ENCODE measurements around the gene GJB5. TPM values are rescaled to one million over a fixed set of nuclear protein-coding genes. Genes with fewer than 3 reads are reported as not detected.

The GJB5 gene
- total and polyA plus RNA-seq, 9 of the 15 experiments (the other 6 are each of a cell fraction or from before 2014, with no cell fraction given): 0.04 TPM; not detected in 8

DNA sequence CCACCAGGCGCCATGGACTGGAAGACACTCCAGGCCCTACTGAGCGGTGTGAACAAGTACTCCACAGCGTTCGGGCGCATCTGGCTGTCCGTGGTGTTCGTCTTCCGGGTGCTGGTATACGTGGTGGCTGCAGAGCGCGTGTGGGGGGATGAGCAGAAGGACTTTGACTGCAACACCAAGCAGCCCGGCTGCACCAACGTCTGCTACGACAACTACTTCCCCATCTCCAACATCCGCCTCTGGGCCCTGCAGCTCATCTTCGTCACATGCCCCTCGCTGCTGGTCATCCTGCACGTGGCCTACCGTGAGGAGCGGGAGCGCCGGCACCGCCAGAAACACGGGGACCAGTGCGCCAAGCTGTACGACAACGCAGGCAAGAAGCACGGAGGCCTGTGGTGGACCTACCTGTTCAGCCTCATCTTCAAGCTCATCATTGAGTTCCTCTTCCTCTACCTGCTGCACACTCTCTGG, 29.9 kb downstream of the GJB5 start (continued):
- 0 out of 2 replicates have a peak, but pooled peaks have one; percentile 33 for TF ChIP-seq BHLHE40 (IDR thresholded peaks at IDR 0.05; ENCODE audit: low read length)
- TF ChIP-seq BRF1 (IDR thresholded peaks at IDR 0.05; ENCODE audit: borderline replicate concordance, extremely low read depth, insufficient read length): no peak

DNA sequence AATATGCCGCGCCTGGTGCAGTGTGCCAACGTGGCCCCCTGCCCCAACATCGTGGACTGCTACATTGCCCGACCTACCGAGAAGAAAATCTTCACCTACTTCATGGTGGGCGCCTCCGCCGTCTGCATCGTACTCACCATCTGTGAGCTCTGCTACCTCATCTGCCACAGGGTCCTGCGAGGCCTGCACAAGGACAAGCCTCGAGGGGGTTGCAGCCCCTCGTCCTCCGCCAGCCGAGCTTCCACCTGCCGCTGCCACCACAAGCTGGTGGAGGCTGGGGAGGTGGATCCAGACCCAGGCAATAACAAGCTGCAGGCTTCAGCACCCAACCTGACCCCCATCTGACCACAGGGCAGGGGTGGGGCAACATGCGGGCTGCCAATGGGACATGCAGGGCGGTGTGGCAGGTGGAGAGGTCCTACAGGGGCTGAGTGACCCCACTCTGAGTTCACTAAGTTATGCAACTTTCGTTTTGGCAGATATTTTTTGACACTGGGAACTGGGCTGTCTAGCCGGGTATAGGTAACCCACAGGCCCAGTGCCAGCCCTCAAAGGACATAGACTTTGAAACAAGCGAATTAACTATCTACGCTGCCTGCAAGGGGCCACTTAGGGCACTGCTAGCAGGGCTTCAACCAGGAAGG, 30.5 kb downstream of the GJB5 start:
- FAIRE-seq (no peak), DNase-seq (ENCODE audit: extremely low read depth in 1 of 4, low spot score in 3 of 4) (no peak), ATAC-seq (no peak)
- ChIA-PET CTCF (ENCODE audit: low intra/inter-chr PET ratio) (interaction anchor here (1.0 to 3.9 kb wide), 4 partner anchors 67 to 941 kb away, joined by 3 to 45 read pairs (median 10); no protein-coding TSS in a partner anchor), POLR2A (interaction anchor here (0.6 to 1.1 kb wide), 4 partner anchors 11 to 275 kb away, joined by 3 read pairs; partner anchors contain the start of gene GJB5)
- no peaks in the 10 kb centered on the region for H3K9me3 ChIP-seq (replicated peaks; ENCODE audit: control insufficient read depth, insufficient read depth, low read depth, low read length)
- H3K27ac ChIP-seq (ENCODE audit: extremely low read depth, low read depth, low read length): no peak overlapping the region
- peaks cover 5% of the 10 kb centered on the region; the same call in 1 of the 2 replicates for H4K20me1 ChIP-seq (replicated peaks; ENCODE audit: control insufficient read depth, insufficient read depth, low read length)
- BruUV-seq (replicated peaks): no TSS peak
- WGBS (ENCODE audit: insufficient coverage, low coverage, missing lambda C conversion rate): 6% methylated on average over 22 of the region's 22 CpGs
- H3K36me3 ChIP-seq (ENCODE audit: control insufficient read depth, insufficient read depth, low read length): no peaks in the 10 kb centered on the region
- no peak overlapping the region for H2AFZ ChIP-seq (ENCODE audit: low read depth, low read length)
- peaks cover 4% of the 10 kb centered on the region for H3K9me1 ChIP-seq (ENCODE audit: control insufficient read depth, insufficient read depth, low read length)
- peaks cover 0 to 16% of the 10 kb centered on the region in 2 experiments; a peak in 1 of 5 replicates for H3K4me1 ChIP-seq (replicated peaks in 1 of 2; ENCODE audit: control insufficient read depth in 2 of 2, insufficient read depth in 2 of 2, low read length in 2 of 2)
- in situ Hi-C loops (cut with MboI) (loop anchor here (5.0 kb wide), 1 partner anchor 62 kb away; no protein-coding TSS in a partner anchor), intact Hi-C loops (cut with micrococcal nuclease) (loop anchor here (5.0 kb wide), 1 partner anchor 657 kb away; no protein-coding TSS in a partner anchor)
- no peaks in the 10 kb centered on the region for H3K79me2 ChIP-seq (ENCODE audit: control insufficient read depth, insufficient read depth, low read length)
- H3K4me2 ChIP-seq (ENCODE audit: insufficient read depth, low read length): no peak overlapping the region
- H3K9ac ChIP-seq (ENCODE audit: insufficient read depth in 1 of 2, low read depth in 2 of 2, low read length in 2 of 2): no peak overlapping the region
- H3K4me3 ChIP-seq: no peak overlapping the region
- peaks cover 26 to 74% of the 10 kb centered on the region in 2 experiments; a peak in 4 of 5 replicates for H3K27me3 ChIP-seq (ENCODE audit: control insufficient read depth in 2 of 2, insufficient read depth in 2 of 2, low read length in 2 of 2)
- TF ChIP-seq, protein P1, sequence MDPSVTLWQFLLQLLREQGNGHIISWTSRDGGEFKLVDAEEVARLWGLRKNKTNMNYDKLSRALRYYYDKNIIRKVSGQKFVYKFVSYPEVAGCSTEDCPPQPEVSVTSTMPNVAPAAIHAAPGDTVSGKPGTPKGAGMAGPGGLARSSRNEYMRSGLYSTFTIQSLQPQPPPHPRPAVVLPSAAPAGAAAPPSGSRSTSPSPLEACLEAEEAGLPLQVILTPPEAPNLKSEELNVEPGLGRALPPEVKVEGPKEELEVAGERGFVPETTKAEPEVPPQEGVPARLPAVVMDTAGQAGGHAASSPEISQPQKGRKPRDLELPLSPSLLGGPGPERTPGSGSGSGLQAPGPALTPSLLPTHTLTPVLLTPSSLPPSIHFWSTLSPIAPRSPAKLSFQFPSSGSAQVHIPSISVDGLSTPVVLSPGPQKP (CRISPR knock-in tag; IDR thresholded peaks at IDR 0.05): no peak
- TF ChIP-seq, protein P2, sequence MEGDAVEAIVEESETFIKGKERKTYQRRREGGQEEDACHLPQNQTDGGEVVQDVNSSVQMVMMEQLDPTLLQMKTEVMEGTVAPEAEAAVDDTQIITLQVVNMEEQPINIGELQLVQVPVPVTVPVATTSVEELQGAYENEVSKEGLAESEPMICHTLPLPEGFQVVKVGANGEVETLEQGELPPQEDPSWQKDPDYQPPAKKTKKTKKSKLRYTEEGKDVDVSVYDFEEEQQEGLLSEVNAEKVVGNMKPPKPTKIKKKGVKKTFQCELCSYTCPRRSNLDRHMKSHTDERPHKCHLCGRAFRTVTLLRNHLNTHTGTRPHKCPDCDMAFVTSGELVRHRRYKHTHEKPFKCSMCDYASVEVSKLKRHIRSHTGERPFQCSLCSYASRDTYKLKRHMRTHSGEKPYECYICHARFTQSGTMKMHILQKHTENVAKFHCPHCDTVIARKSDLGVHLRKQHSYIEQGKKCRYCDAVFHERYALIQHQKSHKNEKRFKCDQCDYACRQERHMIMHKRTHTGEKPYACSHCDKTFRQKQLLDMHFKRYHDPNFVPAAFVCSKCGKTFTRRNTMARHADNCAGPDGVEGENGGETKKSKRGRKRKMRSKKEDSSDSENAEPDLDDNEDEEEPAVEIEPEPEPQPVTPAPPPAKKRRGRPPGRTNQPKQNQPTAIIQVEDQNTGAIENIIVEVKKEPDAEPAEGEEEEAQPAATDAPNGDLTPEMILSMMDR (IDR thresholded peaks at IDR 0.05 in 2 of 3, conservative IDR thresholded peaks at IDR 0.05 in 1 of 3; ENCODE audit: insufficient read depth in 2 of 3, low read depth in 1 of 3, low read length in 3 of 3): no peak
- no peak for TF ChIP-seq TEAD4 (IDR thresholded peaks at IDR 0.05; ENCODE audit: low read length)
- no peak for TF ChIP-seq TEAD4 (CRISPR knock-in tag; IDR thresholded peaks at IDR 0.05; ENCODE audit: borderline replicate concordance)
- TF ChIP-seq FOXP1 (CRISPR knock-in tag; IDR thresholded peaks at IDR 0.05): no peak
- TF ChIP-seq, protein P3, sequence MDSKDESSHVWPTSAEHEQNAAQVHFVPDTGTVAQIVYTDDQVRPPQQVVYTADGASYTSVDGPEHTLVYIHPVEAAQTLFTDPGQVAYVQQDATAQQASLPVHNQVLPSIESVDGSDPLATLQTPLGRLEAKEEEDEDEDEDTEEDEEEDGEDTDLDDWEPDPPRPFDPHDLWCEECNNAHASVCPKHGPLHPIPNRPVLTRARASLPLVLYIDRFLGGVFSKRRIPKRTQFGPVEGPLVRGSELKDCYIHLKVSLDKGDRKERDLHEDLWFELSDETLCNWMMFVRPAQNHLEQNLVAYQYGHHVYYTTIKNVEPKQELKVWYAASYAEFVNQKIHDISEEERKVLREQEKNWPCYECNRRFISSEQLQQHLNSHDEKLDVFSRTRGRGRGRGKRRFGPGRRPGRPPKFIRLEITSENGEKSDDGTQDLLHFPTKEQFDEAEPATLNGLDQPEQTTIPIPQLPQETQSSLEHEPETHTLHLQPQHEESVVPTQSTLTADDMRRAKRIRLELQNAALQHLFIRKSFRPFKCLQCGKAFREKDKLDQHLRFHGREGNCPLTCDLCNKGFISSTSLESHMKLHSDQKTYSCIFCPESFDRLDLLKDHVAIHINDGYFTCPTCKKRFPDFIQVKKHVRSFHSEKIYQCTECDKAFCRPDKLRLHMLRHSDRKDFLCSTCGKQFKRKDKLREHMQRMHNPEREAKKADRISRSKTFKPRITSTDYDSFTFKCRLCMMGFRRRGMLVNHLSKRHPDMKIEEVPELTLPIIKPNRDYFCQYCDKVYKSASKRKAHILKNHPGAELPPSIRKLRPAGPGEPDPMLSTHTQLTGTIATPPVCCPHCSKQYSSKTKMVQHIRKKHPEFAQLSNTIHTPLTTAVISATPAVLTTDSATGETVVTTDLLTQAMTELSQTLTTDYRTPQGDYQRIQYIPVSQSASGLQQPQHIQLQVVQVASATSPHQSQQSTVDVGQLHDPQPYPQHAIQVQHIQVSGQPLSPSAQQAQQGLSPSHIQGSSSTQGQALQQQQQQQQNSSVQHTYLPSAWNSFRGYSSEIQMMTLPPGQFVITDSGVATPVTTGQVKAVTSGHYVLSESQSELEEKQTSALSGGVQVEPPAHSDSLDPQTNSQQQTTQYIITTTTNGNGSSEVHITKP (IDR thresholded peaks at IDR 0.05; ENCODE audit: partially characterized antibody): no peak
- TF ChIP-seq RHOXF2B (CRISPR knock-in tag; conservative IDR thresholded peaks at IDR 0.05): no peak
- TF ChIP-seq WHSC1 (IDR thresholded peaks at IDR 0.05; ENCODE audit: low read length): no peak
- no peak for TF ChIP-seq PCBP1 (IDR thresholded peaks at IDR 0.05; ENCODE audit: low read depth, low read length, poor library complexity, severe bottlenecking)
- no peak for TF ChIP-seq CREB1 (IDR thresholded peaks at IDR 0.05)
- no peak for TF ChIP-seq CREB1 (CRISPR knock-in tag; IDR thresholded peaks at IDR 0.05)

All from K562 (cell line).